ENCODE measurements around the gene NOTUM. TPM values are rescaled to one million over a fixed set of nuclear protein-coding genes. Genes with fewer than 3 reads are reported as not detected.

Gene NOTUM
- total and polyA plus RNA-seq, 2 experiments from 2014 or later: 0.29 to 1.6 TPM

GRCh38 chr17:81908793-81909192, 52.2 kb downstream of the NOTUM start (continued):
- TF ChIP-seq ZNF331 (CRISPR knock-in tag; IDR thresholded peaks at IDR 0.05; ENCODE audit: low read depth): no peak
- TF ChIP-seq STAT1 (IDR thresholded peaks at IDR 0.05; ENCODE audit: unreplicated experiment): no peak
- TF ChIP-seq ZNF114 (CRISPR knock-in tag; IDR thresholded peaks at IDR 0.05): no peak
- TF ChIP-seq CTCF (conservative IDR thresholded peaks at IDR 0.05; ENCODE audit: low read depth in 2 of 2): no peak
- TF ChIP-seq ETS1 (IDR thresholded peaks at IDR 0.05): no peak
- no peak for TF ChIP-seq EZH2 (IDR thresholded peaks at IDR 0.05; ENCODE audit: low read depth, unreplicated experiment)

- peaks cover 7% of the 10 kb centered on the region for H3K79me2 ChIP-seq (replicated peaks; ENCODE audit: insufficient read depth)
- Mint-ChIP-seq H3K4me3 (no peak overlapping the region), H3K4me1 (peaks cover 3% of the 10 kb centered on the region; the same call in 1 of the 3 replicates), H3K36me3 (ENCODE audit: low read depth) (0 out of 3 replicates have a peak, but pooled peaks cover 3% of the 10 kb centered on the region), H3K27ac (no peak overlapping the region), H3K9me3 (no peaks in the 10 kb centered on the region), H3K27me3 (ENCODE audit: insufficient read depth, low read depth, poor library complexity) (peaks cover 9% of the 10 kb centered on the region)
- no peak overlapping the region for H3K27ac ChIP-seq (ENCODE audit: low read depth)
- TF ChIP-seq CTCF (conservative IDR thresholded peaks at IDR 0.05; ENCODE audit: low read depth in 2 of 2) (no peak), ZNF114 (CRISPR knock-in tag; IDR thresholded peaks at IDR 0.05) (no peak), EZH2 (IDR thresholded peaks at IDR 0.05; ENCODE audit: low read depth, unreplicated experiment) (no peak)
- peaks cover 3% of the 10 kb centered on the region; the same call in 1 of the 2 replicates for H3K27me3 ChIP-seq (ENCODE audit: insufficient read depth)
- H2AFZ ChIP-seq: no peak overlapping the region
- H3K36me3 ChIP-seq (ENCODE audit: insufficient read depth): peaks cover 6% of the 10 kb centered on the region; the same call in 1 of the 2 replicates
- H4K20me1 ChIP-seq (replicated peaks; ENCODE audit: insufficient read depth): peaks cover 9% of the 10 kb centered on the region
- no peak for DNase-seq (ENCODE audit: low spot score)
- peaks cover 27% of the 10 kb centered on the region for H3F3A ChIP-seq (replicated peaks; ENCODE audit: low read depth)
- no peak for ATAC-seq
- peaks cover 6% of the 10 kb centered on the region for H3K4me1 ChIP-seq (ENCODE audit: insufficient read depth)
- H3K9me2 ChIP-seq (ENCODE audit: insufficient read depth): no peaks in the 10 kb centered on the region
- H3K4me3 ChIP-seq: no peak overlapping the region
- no peak overlapping the region for H3K4me2 ChIP-seq
Measured at GRCh38 chr17:81907219-81908145, 53.5 kb downstream of the NOTUM start.

Measured in GM23338 (cell line).